Muscle of leg (tissue), 11 donors: ENCODE data around the gene ADORA1. TPM values are rescaled to one million over a fixed set of nuclear protein-coding genes. Genes with fewer than 3 reads are reported as not detected.

Experiments used
- DNase-seq: peaks from one replicate; pipeline ENCODE4 v3.0.0; 2013
- H3K27ac ChIP-seq: one replicate; pipeline ENCODE4 v1.5.1; 2013; ENCODE audit warnings: mild to moderate bottlenecking, low read length, control low read depth
- H3K27me3 ChIP-seq: one replicate; pipeline ENCODE4 v1.6.1; 2013; ENCODE audit warnings: low read length; ENCODE audit not compliant: control insufficient read depth, insufficient read depth
- H3K36me3 ChIP-seq: one replicate; pipeline ENCODE4 v1.6.1; 2013; ENCODE audit warnings: low read length; ENCODE audit not compliant: control insufficient read depth, insufficient read depth
- H3K4me1 ChIP-seq: one replicate; pipeline ENCODE4 v1.6.1; 2013; ENCODE audit warnings: low read length; ENCODE audit not compliant: control insufficient read depth, insufficient read depth
- H3K4me3 ChIP-seq: one replicate; pipeline ENCODE4 v1.5.1; 2013; ENCODE audit warnings: low read length, control low read depth
- H3K9me3 ChIP-seq: replicated peaks from 2 replicates; pipeline ENCODE4 v1.6.1; 2013; ENCODE audit warnings: low read depth, low read length; ENCODE audit not compliant: control insufficient read depth
- WGBS: methylation state at CpG from one replicate; pipeline ENCODE4 v1.1.5; 2013; ENCODE audit warnings: missing lambda C conversion rate; ENCODE audit not compliant: insufficient coverage; 5-methylcytosine and 5-hydroxymethylcytosine counted together
- polyA plus RNA-seq, 8 donors: library from polyadenylated mRNA; unstranded; fragments of 120-200 nt; gene quantifications; one replicate each; pipeline versions ENCODE4 v1.2.1 to v1.2.3, GENCODE V29; 2013; ENCODE audit warnings: inconsistent platforms in 1 of 8, low replicate concordance in 1 of 8; ENCODE audit not compliant: insufficient read length in 8 of 8, insufficient read depth in 1 of 8
- total RNA-seq: library from RNA; stranded (reverse); fragments of 120-200 nt; gene quantifications from one replicate; pipeline ENCODE4 v1.2.4, GENCODE V29; 2013

ADORA1 gene
- total and polyA plus RNA-seq, 9 donors: 2.0 to 5.6 (median 4.6) TPM

DNA sequence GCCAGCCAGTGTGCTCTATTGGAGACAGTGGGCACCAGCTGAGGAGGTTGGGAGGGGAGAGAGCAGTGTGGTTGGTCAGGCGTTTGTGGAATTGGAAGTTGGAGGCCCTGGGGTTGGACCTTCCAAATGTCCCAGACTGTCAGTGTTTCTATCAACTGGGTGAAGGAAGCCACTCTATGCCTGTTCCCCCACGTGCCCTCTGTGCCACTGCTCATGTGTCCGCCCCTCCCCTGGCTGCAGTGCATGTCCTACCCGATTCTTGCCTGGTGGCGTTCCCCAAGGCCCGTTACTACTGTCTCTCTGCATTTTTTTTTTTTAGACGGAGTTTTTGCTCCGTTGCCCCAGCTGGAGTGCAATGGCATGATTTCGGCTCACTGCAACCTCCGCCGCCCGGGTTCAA lies 21.1 kb downstream of the ADORA1 start:
- H3K4me3 ChIP-seq: no peak overlapping the region
- no peaks in the 10 kb centered on the region for H3K36me3 ChIP-seq
- H3K4me1 ChIP-seq: no peaks in the 10 kb centered on the region
- WGBS: 78% methylated on average over 8 of the region's 12 CpGs
- no peaks in the 10 kb centered on the region for H3K9me3 ChIP-seq
- peaks cover 8% of the 10 kb centered on the region for H3K27me3 ChIP-seq
- H3K27ac ChIP-seq: no peak overlapping the region
- DNase-seq: no peak

DNA sequence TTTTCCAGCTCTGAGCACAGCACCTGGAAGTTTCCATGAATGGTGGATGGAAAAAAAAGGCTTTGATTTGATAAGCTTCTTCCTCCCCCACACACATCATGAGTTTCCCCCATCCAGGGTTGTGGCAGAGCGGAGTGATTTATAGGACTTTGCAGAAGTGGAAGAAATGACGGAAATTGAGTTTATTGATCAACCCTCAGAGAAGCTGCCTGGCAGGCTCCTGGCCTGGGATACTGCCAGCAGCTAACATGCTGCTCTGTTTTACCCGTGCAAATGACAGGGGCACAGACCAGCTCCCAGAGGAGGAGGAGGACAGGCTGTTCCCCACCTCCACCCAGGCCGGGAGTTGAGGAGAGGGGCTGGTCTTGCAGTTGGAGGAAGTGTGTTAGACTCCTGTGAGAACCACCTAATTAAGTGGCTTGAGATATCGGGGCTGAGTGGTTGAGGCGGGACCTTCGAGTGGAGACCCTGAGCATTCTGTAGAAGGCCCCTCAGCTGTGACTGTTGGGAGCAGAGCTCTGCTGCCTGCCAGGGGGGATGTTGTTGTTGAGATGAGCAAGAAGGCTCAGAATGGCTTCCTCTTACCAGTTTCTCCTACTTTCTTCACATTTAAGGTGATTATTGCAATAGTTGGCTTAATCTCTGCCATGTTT lies 21.8 kb downstream of the ADORA1 start:
- Histone ChIP-seq H3K4me3 (no peak overlapping the region), H3K27ac (no peak overlapping the region), H3K27me3 (peaks cover 10% of the 10 kb centered on the region), H3K36me3 (no peaks in the 10 kb centered on the region), H3K9me3 (no peaks in the 10 kb centered on the region), H3K4me1 (no peaks in the 10 kb centered on the region)
- 48% methylated on average over 3 of the region's 7 CpGs for WGBS
- no peak for DNase-seq

DNA sequence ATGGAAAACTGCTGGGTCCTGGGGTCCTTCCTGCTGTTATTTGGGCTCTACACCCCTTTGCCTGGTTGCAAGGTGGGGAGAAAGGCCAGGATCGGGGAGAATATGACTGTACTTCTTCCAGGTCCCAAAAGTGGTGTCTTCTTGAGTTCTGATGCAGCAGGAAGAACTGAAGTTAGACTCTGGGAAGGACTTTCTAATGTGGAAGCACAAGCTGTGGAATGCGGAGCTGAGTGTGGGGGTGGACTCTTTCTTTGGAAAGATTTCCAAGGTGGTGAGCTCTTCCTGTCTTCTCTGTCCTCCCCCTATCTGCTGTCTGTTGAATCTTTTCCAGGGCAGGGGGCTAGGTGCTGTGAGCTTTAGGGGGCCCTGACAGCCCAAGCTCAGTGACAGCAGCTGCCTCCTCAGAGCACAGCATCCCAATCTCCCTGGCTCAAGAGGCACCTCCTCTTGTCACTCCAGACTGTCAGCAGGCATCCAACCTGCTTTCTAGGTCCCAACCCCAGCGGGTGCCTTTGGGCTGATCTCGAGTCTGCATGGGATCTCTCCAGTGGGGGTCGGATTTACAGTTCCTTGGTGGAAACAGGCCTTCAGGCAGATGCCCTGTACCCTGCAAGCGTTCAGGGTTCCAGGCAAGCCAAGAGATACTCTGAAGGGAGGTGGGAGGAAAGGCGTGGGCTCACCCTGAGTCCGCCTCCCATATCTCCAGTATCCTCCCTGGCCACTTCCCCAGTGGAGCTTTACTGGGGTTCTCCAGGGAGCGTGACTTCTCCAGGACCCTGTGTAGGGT lies 23.2 kb downstream of the ADORA1 start:
- Histone ChIP-seq H3K36me3 (no peaks in the 10 kb centered on the region), H3K4me3 (no peak overlapping the region), H3K9me3 (no peaks in the 10 kb centered on the region), H3K27me3 (peaks cover 14% of the 10 kb centered on the region), H3K27ac (no peak overlapping the region), H3K4me1 (no peaks in the 10 kb centered on the region)
- DNase-seq: no peak
- 65% methylated on average over 3 of the region's 9 CpGs for WGBS

DNA sequence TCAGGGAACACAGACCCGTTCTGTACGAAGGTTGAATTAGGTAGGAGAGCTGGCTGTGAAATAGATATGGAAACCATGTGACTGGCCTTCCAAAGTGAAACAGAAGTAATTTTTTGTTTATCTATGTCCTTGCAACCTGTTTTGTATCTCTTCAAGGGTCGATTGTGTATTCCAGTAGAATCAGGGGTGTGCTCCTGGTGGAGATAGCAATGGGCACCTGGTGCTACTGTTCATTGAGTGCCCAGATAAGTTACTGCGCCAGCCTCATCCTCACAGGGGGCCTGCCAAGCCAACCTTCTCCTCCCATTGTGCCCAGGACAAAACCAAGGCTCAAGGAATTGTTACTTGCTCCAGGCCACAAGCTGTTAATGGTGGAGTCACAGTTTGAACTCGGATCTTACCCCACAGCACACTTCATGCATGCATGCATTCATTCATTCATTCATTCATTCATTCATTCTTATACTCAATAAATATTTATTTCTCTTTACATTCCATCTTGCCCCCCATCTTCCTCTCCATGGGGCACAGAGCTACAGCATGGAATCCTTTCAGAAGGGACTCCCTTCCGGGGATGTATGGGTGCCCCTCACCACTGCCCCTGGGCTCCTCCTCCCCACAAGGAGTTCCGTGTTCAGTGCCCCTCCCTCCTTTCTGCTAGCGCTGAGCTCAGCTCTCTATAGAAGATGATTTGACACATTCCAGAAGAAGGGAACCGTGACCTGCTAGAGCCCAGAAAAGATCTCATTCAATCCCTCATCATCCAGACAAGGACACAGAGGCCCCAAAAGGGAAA lies 24.0 kb downstream of the ADORA1 start:
- no peak for DNase-seq
- Histone ChIP-seq H3K27ac (no peak overlapping the region), H3K4me3 (no peak overlapping the region), H3K36me3 (no peaks in the 10 kb centered on the region), H3K4me1 (no peaks in the 10 kb centered on the region), H3K27me3 (peaks cover 14% of the 10 kb centered on the region), H3K9me3 (no peaks in the 10 kb centered on the region)
- WGBS: 51% methylated on average over 4 of the region's 9 CpGs

DNA sequence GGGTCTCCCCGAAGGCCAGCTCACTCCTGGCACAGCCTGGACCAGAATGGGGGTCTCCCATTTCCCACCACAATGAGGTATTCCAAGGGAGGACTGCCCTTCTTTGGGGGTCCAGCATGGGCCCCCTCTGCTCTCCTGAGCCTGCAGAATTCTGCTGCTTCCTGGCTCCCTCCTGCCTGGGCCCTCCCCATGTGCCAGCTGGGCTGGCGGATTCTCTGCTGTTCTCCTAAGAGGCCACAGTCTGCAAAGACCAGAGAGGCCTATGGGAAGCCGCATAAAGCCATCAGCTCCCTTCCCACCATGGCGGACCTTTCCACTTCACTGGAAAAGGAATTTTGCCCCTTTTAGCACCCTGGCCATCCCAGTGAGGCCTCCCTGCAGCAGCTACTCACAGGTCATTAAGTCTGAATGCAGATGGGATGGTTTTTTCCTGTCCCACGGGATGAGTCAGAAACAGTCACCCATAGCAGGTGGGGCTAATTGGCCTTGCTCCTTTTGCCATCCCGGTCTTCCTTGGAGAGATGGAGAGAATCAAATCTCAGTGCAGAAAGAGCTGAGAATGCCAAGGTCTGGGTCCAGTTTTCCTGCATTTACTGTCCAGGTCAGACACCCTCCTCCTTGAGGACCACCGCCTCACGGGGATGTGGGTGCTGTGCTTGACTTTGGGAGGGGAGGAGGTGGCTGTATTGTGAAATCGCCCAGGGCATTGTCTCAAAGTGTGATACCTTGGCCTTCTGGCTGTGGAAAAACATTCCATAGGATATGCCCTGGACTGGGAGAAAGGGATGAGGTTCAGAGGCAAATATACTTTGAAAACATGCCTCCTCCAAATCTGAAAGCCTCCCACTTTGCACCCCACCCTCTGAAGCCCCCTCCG lies 24.9 kb downstream of the ADORA1 start:
- WGBS: 75% methylated on average over 5 of the region's 10 CpGs
- Histone ChIP-seq H3K27ac (no peak overlapping the region), H3K4me3 (no peak overlapping the region), H3K36me3 (no peaks in the 10 kb centered on the region), H3K4me1 (no peaks in the 10 kb centered on the region), H3K9me3 (no peaks in the 10 kb centered on the region), H3K27me3 (peaks cover 14% of the 10 kb centered on the region)
- DNase-seq: no peak

DNA sequence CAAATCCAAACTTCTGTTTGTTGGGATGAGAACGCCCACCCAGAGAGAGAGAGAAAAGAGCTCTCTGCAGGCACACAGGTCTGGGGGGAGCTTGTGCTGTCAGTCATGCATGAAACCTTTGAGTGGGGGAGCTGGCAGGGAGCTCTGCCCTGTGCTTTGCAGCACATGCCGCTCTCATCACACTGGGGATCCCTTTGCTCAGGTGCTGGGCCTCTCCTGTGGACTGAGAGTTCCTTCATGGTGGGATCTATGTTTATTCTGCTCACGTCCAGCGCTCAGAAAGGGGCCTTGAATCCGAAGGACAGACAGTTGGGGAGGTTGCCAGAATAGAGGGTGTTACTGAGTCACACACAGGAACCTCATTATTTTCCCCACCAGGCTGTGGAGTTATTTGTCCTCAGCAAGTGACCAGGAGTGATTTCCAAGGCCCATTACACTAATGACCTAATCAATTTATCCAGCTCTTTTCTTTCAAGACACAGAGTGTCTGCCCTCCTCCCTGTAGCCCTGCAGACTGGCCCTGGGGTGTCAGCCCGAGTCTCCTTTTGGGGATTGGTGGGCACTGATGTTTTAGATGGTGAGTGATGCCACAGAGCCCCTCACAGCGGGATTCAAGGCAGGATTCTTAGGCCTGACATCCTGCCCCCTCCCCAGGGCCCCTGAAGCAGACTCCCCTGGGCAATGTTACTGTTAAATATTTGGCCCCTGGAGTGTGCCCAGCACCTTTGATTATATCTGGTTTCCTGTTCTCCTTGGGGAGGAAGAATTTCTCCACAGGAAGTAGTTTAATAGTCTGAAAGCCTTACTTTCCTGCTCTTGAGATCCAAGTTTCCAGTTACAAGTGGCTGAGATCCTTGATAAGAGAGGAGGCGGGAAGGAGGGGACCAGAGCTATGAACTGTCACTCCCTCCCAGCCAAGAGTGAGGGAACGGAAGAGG lies 25.8 kb downstream of the ADORA1 start:
- WGBS: 63% methylated on average over 3 of the region's 9 CpGs

DNA sequence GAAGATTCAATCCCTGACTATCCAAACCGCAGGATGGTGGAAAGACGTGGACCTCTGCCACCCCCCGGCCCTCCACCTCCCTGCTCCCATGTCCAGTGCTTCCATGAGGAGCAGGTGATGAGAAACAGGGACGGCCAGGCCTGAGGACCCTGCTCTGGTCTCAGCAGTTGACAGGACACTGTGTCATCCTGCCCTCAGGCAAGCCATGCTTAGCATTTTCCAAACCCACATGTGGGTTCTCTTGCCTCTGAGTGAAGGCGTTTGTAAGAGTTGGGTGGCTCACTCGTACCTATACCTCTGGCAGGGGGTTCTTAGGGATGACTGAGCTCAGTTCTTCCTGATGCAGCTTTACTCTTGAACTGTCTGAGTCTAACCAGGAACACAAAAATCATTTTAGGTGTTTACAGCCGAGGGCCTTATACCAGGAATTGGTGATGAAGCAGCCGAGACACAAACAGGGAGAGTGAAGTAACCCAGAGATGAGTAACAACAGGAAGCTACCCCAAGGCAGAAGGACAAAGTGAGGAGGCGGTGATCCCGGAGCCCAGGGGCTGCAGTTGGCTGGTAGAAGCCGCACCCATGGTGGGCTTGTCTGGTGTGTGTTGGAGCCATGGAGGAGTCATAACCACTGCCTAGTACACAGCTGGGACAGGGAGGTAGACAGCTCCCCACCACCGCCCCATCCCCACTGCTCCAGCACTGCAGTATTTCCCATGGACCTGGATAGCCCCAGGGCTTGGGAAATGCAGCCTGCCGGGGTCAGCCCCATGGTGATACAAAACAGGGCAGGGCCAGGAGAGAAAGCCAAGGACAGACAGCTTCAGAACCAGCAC lies 26.7 kb downstream of the ADORA1 start:
- Histone ChIP-seq H3K27ac (no peak overlapping the region), H3K27me3 (peaks cover 15% of the 10 kb centered on the region), H3K9me3 (peaks cover 3% of the 10 kb centered on the region), H3K4me3 (no peak overlapping the region), H3K4me1 (no peaks in the 10 kb centered on the region), H3K36me3 (no peaks in the 10 kb centered on the region)
- no peak for DNase-seq
- 71% methylated on average over 4 of the region's 13 CpGs for WGBS

More for the DNA sequence above, 25.8 kb downstream of the ADORA1 start:
- H3K9me3 ChIP-seq: peaks cover under 1% of the 10 kb centered on the region
- peaks cover 14% of the 10 kb centered on the region for H3K27me3 ChIP-seq
- H3K36me3 ChIP-seq: no peaks in the 10 kb centered on the region
- H3K4me1 ChIP-seq: no peaks in the 10 kb centered on the region
- DNase-seq: no peak
- no peak overlapping the region for H3K4me3 ChIP-seq
- H3K27ac ChIP-seq: no peak overlapping the region

DNA sequence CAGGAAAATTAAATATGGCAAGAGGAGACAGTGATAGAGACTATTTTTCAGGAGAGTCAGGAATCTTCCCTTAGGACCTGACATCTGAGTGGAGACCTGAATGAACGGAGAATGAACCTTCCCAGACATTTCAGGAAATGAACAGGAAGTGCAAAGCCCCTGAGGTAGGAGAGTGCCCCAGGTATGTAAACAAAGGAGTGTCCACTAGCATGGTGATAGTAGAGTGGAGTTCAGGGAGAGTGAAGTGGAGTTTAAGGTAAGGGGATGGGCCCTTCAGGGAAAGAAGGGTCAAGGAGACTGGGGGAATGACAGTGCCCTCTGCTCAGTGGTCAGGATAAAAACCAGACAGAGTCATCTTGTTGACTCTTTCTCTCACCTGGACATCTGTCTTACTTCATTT lies 28.8 kb downstream of the ADORA1 start:
- Histone ChIP-seq H3K4me1 (no peaks in the 10 kb centered on the region), H3K4me3 (no peak overlapping the region), H3K27me3 (peaks cover 24% of the 10 kb centered on the region), H3K9me3 (peaks cover 3% of the 10 kb centered on the region), H3K36me3 (no peaks in the 10 kb centered on the region), H3K27ac (no peak overlapping the region)
- no CpG with 5 or more reads among the region's 1 CpG for WGBS
- no peak for DNase-seq
